Subcutaneous adipose tissue (tissue), 4 donors: ENCODE data around the gene CTCFL. TPM values are rescaled to one million over a fixed set of nuclear protein-coding genes. Genes with fewer than 3 reads are reported as not detected.

ENCODE experiments used
- CTCF ChIP-seq: fragments of 450-650 bp; IDR thresholded peaks from one replicate; pipeline ENCODE4 v1.5.1; 2016; ENCODE audit warnings: low read depth, mild to moderate bottlenecking, control low read depth, antibody characterized with exemption, moderate library complexity
- total RNA-seq, 4 donors: library from RNA; depleted of rRNA; stranded (reverse); fragments of >200 nt; gene quantifications; one replicate each; pipeline ENCODE4 v1.1.0, GENCODE V29; 2016

The CTCFL gene
- total RNA-seq, 4 donors from 2014 or later: 0.17 TPM; not detected in 3

- no peak for TF ChIP-seq CTCF
Observed at GRCh38 chr20:57548177-57549058, 23.5 kb upstream of the CTCFL start.

- no peak for TF ChIP-seq CTCF
Observed at GRCh38 chr20:57546956-57547649, 22.2 kb upstream of the CTCFL start.

GRCh38 chr20:57545927-57546662 lies 21.2 kb upstream of the CTCFL start:
- no peak for TF ChIP-seq CTCF

- TF ChIP-seq CTCF: no peak
Observed at GRCh38 chr20:57544838-57545564, 20.1 kb upstream of the CTCFL start.

GRCh38 chr20:57543754-57544153 lies 18.8 kb upstream of the CTCFL start:
- TF ChIP-seq CTCF: no peak

- no peak for TF ChIP-seq CTCF
Observed at GRCh38 chr20:57540890-57541580, 16.1 kb upstream of the CTCFL start.
